T47D (cell line): ENCODE results near the gene RUFY3.
A peak's percentile ranks its signal among the peaks of the same experiment; 100 is the strongest.

Experiments used
- DNase-seq, 2 experiments: peaks; one replicate each; pipeline versions ENCODE4 v3.0.0 to v3.0.0-alpha.2; 2011 to 2012; ENCODE audit warnings: low read depth in 1 of 2, low spot score in 1 of 2
- JUND ChIP-seq: IDR thresholded peaks from 2 replicates; pipeline ENCODE4 v1.6.1; 2012; ENCODE audit warnings: low read depth
- in situ Hi-C: cut with HindIII; loops from 2 replicates; pipeline ENCODE4 v1.10.0; 2016; ENCODE audit warnings: low sequenced_read_pairs, low pct_unique_long_range_greater_than_20kb

The RUFY3 gene

GRCh38 chr4:70788733-70789132 is 67.0 kb downstream of the RUFY3 start:
- in situ Hi-C loops, result no loop called here
- DNase-seq, result no peak
- TF ChIP-seq JUND, result no peak

GRCh38 chr4:70793626-70794025 is 71.9 kb downstream of the RUFY3 start:
- no peak for DNase-seq
- TF ChIP-seq JUND, result no peak
- in situ Hi-C loops, result no loop called here

GRCh38 chr4:70801265-70801809 is 79.6 kb downstream of the RUFY3 start:
- in situ Hi-C loops, result no loop called here
- no peak for DNase-seq
- no peak for TF ChIP-seq JUND

GRCh38 chr4:70802928-70803580 is 81.3 kb downstream of the RUFY3 start:
- DNase-seq, result peak in 1 of 2 experiments; percentile 2

GRCh38 chr4:70808151-70808550 is 86.4 kb downstream of the RUFY3 start:
- TF ChIP-seq JUND, result no peak
- in situ Hi-C loops, result no loop called here

More at GRCh38 chr4:70802928-70803580, 81.3 kb downstream of the RUFY3 start:
- TF ChIP-seq JUND, result no peak
- in situ Hi-C loops, result no loop called here

GRCh38 chr4:70815370-70815769 is 93.6 kb downstream of the RUFY3 start:
- no peak for DNase-seq
- in situ Hi-C loops, result no loop called here
- no peak for TF ChIP-seq JUND

More at GRCh38 chr4:70808151-70808550, 86.4 kb downstream of the RUFY3 start:
- DNase-seq, result no peak

- DNase-seq, result no peak
- TF ChIP-seq JUND, result no peak
- in situ Hi-C loops, result no loop called here
Measured at GRCh38 chr4:70816894-70817293, 95.1 kb downstream of the RUFY3 start.

GRCh38 chr4:70818173-70818855 is 96.5 kb downstream of the RUFY3 start:
- DNase-seq, result no peak
- no peak for TF ChIP-seq JUND
- in situ Hi-C loops, result no loop called here

GRCh38 chr4:70818921-70819320 is 97.2 kb downstream of the RUFY3 start:
- in situ Hi-C loops, result no loop called here
- TF ChIP-seq JUND, result no peak
- DNase-seq, result no peak

GRCh38 chr4:70829015-70829414 is 107.3 kb downstream of the RUFY3 start:
- in situ Hi-C loops, result no loop called here
- no peak for TF ChIP-seq JUND
- DNase-seq, result no peak

GRCh38 chr4:70829492-70829891 is 107.7 kb downstream of the RUFY3 start:
- in situ Hi-C loops, result no loop called here
- no peak for DNase-seq
- no peak for TF ChIP-seq JUND

- in situ Hi-C loops, result no loop called here
- no peak for DNase-seq
- TF ChIP-seq JUND, result no peak
Measured at GRCh38 chr4:70830054-70830453, 108.3 kb downstream of the RUFY3 start.

- TF ChIP-seq JUND, result no peak
- no peak for DNase-seq
- in situ Hi-C loops, result no loop called here
Measured at GRCh38 chr4:70831293-70831692, 109.5 kb downstream of the RUFY3 start.
